GM19455 (cell line): Measurements from ENCODE around the gene TRANK1.
"Not testable (repeated sequence)": the region's sequence is repeated elsewhere in the genome, so short reads cannot be mapped to it uniquely, and the experiment has no call there.

Experiments used
- ATAC-seq: cut with Tn5 transposase; IDR thresholded peaks from one replicate; pipeline ENCODE4 v1.9.1; 2021; ENCODE audit not compliant: unreplicated experiment

TRANK1 gene

DNA sequence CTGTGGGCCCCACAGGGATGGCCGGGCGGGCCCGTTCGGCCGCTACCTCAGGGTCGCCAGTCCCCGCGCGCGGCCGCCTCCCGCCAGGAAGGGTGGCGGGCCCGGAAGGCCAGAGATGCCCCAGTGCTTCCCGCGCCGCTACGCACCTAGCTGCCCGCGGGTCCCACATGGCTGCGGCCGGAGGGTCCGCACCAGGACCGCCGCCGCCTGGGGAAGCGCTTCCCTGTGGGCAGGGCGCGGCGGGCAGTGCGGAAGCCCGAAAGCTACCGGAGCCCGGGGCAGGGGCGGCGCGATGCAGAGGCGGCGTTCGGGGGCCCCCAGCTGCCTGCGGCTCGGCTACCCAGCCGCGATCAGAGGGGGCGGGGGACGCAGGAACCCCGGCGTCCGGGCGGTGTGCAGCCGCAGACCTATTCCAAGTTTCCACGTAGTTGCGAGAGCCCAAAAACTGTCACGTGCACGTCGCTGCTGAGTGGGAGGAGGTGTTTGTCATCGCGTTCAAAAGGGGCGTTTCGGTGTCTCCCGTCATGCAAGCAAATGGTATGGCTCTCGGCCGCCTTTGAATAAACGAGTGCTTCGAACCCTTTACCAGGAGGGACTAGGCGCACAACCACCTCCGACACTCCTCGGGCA, at the start of gene TRANK1:
Gene TRANK1 (minus strand): TSS at position 414 of the 630 bp plus-strand sequence. CDS start 245 bp downstream, at position 169.
- ATAC-seq: peak; percentile 68

DNA sequence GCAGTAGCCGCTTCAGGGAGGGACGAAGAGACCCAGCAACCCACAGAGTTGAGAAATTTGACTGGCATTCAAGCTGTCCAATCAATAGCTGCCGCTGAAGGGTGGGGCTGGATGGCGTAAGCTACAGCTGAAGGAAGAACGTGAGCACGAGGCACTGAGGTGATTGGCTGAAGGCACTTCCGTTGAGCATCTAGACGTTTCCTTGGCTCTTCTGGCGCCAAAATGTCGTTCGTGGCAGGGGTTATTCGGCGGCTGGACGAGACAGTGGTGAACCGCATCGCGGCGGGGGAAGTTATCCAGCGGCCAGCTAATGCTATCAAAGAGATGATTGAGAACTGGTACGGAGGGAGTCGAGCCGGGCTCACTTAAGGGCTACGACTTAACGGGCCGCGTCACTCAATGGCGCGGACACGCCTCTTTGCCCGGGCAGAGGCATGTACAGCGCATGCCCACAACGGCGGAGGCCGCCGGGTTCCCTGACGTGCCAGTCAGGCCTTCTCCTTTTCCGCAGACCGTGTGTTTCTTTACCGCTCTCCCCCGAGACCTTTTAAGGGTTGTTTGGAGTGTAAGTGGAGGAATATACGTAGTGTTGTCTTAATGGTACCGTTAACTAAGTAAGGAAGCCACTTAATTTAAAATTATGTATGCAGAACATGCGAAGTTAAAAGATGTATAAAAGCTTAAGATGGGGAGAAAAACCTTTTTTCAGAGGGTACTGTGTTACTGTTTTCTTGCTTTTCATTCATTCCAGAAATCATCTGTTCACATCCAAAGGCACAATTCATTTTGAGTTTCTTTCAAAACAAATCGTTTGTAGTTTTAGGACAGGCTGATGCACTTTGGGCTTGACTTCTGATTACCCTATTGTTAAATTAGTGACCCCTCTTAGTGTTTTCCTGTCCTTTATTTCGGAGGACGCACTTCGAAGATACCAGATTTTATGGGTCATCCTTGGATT, 48.8 kb upstream of the TRANK1 start, which contains the start of gene MLH1:
Gene MLH1 (plus strand): TSS at position 193 of the 958 bp plus-strand sequence. CDS start 30 bp downstream, at position 223.
- peak; percentile 93 for ATAC-seq

DNA sequence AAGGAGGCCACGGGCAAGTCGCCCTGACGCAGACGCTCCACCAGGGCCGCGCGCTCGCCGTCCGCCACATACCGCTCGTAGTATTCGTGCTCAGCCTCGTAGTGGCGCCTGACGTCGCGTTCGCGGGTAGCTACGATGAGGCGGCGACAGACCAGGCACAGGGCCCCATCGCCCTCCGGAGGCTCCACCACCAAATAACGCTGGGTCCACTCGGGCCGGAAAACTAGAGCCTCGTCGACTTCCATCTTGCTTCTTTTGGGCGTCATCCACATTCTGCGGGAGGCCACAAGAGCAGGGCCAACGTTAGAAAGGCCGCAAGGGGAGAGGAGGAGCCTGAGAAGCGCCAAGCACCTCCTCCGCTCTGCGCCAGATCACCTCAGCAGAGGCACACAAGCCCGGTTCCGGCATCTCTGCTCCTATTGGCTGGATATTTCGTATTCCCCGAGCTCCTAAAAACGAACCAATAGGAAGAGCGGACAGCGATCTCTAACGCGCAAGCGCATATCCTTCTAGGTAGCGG, 48.0 kb upstream of the TRANK1 start, which contains the start of gene EPM2AIP1:
Gene EPM2AIP1 (minus strand): TSS at position 326 of the 520 bp plus-strand sequence. CDS start 54 bp downstream, at position 272.
- ATAC-seq: peak; percentile 86

DNA sequence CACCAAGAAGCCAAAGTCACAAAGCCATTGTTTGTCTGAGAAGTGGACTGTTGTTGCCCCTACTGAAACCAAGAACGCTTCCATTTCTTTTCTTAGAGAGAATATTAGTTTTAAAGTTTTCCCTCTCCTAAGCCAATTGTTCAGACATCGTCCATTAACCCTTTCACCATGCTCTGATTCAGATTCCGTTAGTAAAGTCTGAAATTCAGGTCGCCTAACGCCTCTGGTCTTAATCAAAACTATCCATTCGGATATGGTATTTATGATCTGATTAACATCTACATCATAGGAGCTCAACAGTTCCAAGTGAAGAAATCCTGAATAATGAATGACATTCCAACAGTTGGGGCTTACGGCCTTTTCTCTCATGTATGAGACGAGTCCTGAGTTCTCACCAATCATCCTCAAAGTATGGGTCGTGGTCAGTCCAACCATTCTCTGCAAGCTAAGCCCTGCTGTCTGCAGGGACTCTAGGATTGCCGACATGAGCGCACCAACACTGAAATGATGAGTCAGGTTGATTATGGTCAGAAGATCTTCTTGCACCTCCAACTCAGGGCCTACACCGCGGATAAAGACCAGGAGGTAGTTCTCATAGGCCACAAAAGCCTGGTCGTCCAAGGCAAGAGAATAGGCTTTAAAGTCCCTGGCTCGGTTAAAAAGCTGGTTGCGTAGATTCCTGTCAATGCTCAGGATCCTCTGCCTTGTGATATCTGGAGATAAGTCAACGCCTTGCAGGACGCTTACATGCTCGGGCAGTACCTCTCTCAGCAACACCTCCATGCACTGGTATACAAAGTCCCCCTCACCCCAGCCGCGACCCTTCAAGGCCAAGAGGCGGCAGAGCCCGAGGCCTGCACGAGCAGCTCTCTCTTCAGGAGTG, 47.3 kb upstream of the TRANK1 start:
- no peak for ATAC-seq

DNA sequence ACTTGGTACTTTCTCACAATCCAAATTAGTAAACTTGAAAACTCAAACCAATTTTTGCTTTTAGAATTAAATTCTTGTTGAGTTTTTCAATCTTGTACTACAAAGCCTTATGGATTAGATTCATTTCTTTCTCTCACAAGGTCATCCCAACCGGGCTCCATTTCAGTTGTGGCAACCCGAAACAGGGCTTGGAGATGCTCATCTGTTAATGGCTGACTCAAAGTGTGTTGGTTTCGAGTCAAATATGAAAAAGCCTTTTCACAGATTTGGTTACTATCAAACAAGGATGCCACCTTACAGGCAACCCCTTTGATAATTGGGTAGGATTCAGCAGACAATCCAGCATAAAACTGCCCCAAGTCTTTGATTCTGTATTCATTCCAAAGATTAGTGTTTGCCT, 46.3 kb upstream of the TRANK1 start:
- no peak for ATAC-seq

DNA sequence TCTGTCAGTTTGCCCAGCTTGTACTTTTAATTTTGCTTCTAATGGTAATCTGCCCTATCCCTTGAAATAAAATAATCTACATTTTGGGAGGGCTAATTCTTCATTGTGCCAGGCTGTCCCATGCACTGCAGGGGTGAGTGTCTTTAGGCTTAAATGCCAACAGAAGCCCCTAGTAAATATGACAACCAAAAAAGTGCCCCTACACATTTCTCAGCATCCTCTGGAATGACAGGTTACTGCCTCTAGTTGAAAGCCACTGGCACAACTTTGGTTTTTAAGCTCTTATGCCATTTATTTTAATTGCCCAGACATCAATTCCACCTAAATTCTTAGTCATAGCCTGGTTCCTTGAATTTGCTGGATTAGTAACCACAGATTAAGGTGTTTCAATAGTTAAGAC, 44.7 kb upstream of the TRANK1 start:
- no peak for ATAC-seq

DNA sequence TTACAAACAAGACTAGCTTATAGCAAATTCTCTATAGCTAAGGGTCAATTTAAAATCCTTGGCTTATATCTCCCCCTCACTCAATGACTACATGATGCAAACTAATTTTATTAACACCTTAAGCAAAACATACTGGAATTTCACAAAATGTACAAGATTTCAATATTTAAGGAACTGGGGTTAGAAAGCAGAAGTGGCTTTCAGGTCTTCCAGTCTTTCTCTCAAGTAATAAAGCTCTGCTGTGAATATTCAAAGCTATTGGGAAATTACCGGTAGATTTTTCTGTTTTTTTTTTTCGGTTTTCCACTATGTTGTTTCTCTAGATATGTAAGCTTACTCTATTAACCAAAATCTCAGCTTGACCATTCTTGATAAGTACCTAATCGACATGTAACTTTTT, 44.2 kb upstream of the TRANK1 start:
- ATAC-seq: no peak

DNA sequence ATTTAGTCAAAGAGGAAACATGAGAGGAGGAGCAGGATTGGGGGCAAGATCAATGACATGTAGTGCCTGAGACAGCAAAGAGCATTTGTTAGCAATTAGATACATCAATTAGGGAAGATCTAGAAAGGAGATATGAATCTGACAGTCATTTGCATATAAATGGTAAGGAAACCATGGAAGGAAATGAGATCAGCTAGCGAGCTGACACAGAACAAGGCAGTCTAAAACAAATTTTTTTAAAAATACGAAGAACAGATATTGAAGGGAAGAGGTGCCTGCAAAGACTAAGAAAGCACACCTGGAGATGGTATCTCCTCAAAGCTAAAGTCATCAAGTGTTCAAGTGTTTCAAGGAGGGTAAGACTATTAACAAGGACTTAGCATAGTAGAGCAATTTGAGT, 43.5 kb upstream of the TRANK1 start:
- no peak for ATAC-seq

DNA sequence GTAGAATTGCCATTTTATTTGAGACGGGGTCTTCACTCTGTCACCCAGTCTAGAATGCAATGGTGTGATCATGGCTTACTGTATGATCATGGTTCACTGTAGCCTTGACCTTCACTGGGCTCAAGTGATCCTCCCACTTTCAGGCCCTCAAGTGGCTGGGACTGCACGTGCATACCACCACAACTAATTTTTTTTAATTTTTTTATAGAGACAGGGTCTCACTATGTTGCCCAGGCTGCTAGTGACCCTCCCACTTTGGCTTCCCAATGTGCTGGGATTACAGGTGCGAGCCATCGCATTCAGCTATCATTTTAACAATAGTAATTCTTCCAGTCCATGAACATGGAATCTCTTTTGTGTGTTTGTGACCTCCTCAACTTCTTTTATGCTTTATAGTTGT, 36.2 kb upstream of the TRANK1 start:
- no peak for ATAC-seq

DNA sequence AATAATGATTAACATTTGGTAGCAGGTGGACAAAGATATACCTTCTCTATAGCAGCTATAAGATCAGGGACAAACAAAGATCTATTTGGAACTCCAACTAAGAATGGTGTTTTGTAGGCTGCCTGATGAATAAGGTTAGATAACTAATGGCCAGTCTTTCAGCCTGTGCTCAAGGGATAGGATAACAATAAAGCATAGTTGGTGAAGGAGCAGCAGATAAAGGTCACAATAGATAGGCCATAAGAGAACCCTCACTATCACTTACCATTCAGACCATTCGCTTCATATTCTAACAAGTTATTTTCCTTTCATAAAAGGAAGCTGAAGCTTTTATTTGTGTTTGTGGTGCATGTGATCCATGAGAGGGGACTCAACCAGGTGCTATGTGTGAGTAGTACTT, 28.3 kb upstream of the TRANK1 start:
- ATAC-seq: no peak

DNA sequence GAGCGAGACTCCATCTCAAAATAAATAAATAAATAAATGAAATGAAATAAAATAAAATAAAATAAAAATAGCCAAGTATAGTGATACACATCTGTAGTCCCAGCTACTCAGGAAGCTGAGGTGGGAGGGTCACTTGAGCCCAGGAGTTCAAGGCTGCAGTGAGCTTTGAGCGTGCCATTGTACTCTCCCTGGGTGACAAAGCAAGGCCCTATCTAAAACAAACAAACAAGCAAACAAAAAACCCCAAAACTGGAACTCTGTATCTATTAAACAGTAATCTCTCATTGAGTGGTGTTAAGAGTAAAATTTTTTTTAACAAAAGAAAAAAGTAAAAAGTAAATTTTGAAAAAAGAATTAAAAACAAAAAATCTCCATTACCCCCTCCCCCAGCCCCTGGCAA, 27.3 kb upstream of the TRANK1 start:
- no peak for ATAC-seq

DNA sequence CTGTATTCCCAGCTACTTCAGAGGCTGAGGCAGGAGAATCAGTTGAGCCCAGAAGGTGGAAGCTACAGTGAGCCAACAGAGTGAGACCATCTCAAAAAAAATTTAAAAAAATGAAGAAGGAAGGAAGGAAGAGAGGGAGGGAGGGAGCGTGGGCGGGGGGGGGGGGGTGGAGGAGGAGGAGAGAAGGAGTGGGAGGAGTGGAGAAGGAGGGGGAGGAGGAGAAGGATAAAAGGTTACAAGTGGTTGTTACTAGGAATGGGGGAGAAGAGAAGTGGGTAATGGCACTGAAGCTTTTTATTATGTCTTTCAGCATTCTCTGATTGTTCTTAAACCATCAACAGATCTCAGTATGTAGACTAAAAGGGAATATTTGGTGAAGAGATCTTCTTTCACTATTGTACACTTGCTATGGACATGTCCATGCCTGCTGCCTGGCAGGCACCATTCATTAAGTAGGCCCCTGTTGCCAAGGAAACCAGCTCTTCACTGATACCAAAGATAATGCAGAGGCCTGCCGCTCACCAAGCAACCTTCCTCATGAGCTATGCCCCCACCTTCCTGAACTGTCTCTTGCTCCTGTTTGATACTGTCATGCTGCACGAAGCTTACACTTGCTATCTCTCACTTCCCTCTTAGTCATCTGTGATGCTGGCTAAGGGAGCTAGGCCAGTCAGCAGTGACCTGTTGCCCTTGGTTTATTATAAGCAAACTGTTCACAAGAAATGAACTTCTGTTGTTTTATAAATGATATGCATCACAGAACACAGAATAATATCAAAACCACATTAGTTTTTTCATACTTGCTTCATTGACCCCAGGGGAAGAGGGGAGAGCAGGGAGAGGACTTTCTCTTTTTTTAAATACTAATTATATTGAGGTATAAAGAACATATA, 24.9 kb upstream of the TRANK1 start:
- ATAC-seq: peak; percentile 97

DNA sequence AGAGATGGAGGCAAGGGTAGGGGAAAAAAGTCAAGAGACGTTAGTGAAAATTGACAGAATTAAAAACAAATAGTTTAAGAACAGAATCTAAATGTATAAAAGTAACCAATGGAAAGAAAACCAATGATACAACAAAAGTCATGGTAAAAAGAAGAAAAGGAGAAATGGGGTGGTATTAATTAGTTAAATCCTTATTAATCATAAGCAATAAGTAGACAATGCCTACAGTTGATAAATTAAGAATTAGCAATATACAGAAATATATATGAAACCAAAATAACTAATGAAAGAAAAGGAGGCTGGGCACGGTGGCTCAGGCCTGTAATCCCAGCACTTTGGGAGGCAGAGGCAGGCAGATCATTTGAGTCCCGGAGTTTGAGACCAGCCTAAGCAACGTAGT, 24.2 kb upstream of the TRANK1 start:
- ATAC-seq: no peak

DNA sequence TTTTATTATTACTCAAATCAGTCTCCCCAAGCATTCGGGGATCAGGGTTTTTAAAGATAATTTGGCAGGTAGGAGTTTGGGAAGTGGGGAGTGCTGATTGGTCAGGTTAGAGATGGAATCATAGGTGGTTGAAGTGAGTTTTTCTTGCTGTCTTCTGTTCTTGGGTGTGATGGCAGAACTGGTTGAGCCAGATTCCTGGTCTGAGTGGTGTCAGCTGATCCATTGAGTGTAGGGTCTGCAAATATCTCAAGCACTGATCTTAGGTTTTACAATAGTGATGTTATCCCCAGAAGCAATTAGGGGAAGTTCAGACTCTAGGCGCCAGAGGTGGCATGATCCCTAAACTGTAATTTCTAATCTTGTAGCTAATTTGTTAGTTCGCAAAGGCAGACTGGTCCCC, 20.6 kb upstream of the TRANK1 start:
- no peak for ATAC-seq

DNA sequence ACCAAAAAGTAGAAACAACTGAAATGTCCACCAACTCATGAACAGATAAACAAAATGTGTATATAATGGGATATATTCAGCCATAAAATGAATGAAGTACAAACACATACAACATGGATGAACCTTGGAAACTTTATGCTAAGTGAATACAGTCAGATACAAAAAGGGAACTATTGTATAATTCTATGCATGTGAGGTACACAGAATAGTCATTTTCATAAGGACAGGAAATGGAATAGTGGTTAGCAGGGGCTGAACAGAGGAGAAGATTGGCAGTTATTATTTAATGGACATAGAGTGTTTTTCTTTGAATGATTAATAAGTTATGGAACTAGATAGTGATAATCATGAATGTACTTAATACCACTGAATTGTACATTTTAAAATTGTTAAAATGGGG, 20.0 kb upstream of the TRANK1 start:
- ATAC-seq: no peak

DNA sequence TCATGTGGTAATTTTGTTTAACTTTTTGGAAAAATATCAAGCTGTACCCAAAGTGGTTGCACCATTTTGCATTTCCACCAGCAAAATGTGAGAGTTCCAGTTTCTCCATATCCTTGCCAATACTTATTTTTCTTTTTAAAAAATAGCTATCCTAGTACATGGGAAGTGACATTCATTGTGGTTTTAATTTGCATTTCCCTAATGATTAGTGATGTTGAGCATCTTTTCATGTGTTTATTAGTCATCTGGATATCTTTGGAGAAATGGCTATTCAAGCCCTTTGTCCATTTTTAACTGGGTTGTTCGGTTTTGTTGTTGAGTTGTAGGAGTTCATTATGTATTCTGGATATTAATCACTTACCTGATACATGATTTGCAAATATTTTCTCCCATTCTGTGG, 19.5 kb upstream of the TRANK1 start:
- no peak for ATAC-seq

DNA sequence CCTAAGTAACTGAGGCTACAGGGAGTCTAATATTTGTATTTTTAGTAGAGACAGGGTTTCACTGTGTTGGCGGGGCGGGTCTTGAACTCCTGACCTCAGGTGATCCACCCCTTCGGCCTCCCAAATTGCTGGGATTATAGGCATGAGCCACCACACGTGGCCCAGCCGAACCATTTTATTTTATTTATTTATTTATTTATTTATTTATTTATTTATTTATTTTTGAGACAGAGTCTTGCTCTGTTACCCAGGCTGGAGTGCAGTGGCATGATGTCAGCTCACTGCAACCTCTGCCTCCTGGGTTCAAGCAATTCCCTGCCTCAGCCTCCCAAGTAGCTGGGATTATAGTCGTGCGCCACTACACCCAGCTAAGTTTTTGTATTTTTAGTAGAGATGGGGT, 18.2 kb upstream of the TRANK1 start:
- not testable (repeated sequence) for ATAC-seq

DNA sequence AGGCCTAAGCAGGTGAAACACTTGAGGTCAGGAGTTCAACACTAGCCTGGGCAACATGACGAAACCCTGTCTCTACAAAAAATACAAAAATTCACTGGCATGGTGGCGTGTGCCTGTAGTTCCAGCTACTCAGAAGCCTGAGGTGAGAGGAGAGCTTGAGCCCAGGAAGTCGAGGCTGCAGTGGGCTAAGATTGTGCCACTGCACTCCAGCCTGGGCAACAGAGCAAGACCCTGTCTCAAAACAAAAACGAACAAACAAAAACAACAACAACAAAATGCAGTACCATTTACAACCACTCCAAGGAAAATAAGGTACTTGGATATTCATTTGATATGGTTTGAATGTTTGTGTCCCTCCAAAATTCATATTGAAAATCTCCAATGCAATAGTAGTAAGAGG, 15.6 kb upstream of the TRANK1 start:
- no peak for ATAC-seq

DNA sequence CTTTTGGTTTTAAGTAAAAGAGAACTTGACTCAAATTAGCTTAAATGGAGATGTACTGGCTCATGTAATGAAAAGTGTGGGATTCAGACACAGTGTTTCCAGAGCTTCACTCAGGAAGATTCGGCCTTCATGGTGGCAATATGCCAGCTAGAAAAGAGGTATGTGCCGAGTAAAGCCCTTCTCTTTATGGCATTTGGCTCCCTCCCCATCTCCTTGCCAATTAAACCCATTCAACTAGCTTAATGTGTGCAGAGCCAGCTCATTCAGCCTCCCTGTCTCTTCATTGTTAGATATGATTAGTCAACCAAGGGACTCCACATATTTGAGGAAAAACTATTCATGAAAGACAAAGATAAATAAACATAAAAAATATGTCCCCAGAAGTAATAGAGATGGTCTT, 15.0 kb upstream of the TRANK1 start:
- no peak for ATAC-seq
